DND-41 (cell line): ENCODE data around the gene TCEA2.

ENCODE experiments used
- ATAC-seq: fragments of 200-7000 bp; cut with Tn5 transposase; 3 replicates; pipeline ENCODE4 v1.9.1; 2021; ENCODE audit warnings: low read depth; ENCODE audit not compliant: insufficient read depth
- DNase-seq: peaks from one replicate; pipeline ENCODE4 v3.0.0-alpha.2; 2020
- H2AFZ ChIP-seq: 2 replicates; pipeline ENCODE4 v1.6.0; 2012; ENCODE audit warnings: low read depth, low read length
- H3K27ac ChIP-seq: 2 replicates; pipeline ENCODE4 v1.5.1; 2012; ENCODE audit warnings: low read length, inconsistent platforms
- H3K27me3 ChIP-seq: fragments of 200-600 bp; sonication (generic); 2 replicates; pipeline ENCODE4 v1.6.0; 2012; ENCODE audit warnings: low read length, mild to moderate bottlenecking, inconsistent platforms; ENCODE audit not compliant: insufficient read depth, poor library complexity
- H3K36me3 ChIP-seq: 2 replicates; pipeline ENCODE4 v1.5.1; 2012; ENCODE audit warnings: low read length, inconsistent platforms; ENCODE audit not compliant: insufficient read depth
- H3K4me1 ChIP-seq: 2 replicates; pipeline ENCODE4 v1.5.1; 2012; ENCODE audit warnings: mild to moderate bottlenecking, low read length; ENCODE audit not compliant: insufficient read depth
- H3K4me2 ChIP-seq: 2 replicates; pipeline ENCODE4 v1.6.0; 2012; ENCODE audit warnings: mild to moderate bottlenecking, moderate library complexity, low read length, inconsistent platforms; ENCODE audit not compliant: insufficient read depth
- H3K4me3 ChIP-seq, 2 experiments: fragments of 200-600 bp in 1 of 2; shearing (Covaris generic) in 1 of 2; 2 replicates each; pipeline ENCODE4 v1.5.1; 2012 to 2016; ENCODE audit warnings: inconsistent platforms in 2 of 2, low read length in 2 of 2, mild to moderate bottlenecking in 2 of 2, low read depth in 1 of 2, moderate library complexity in 1 of 2
- H3K79me2 ChIP-seq: 2 replicates; pipeline ENCODE4 v1.6.0; 2012; ENCODE audit warnings: low read length, inconsistent platforms; ENCODE audit not compliant: insufficient read depth
- H3K9ac ChIP-seq: 2 replicates; pipeline ENCODE4 v1.6.0; 2012; ENCODE audit warnings: low read depth, mild to moderate bottlenecking, inconsistent platforms, low read length, moderate library complexity
- H3K9me3 ChIP-seq: 2 replicates; pipeline ENCODE4 v1.5.1; 2012; ENCODE audit warnings: low read length, moderate library complexity, mild to moderate bottlenecking, inconsistent platforms; ENCODE audit not compliant: insufficient read depth, severe bottlenecking
- H4K20me1 ChIP-seq: 2 replicates; pipeline ENCODE4 v1.6.0; 2012; ENCODE audit warnings: low read length; ENCODE audit not compliant: insufficient read depth
- CTCF ChIP-seq: IDR thresholded peaks from 2 replicates; pipeline ENCODE4 v1.5.1; 2012; ENCODE audit warnings: borderline replicate concordance, low read length, moderate library complexity, mild to moderate bottlenecking; ENCODE audit not compliant: poor library complexity, severe bottlenecking; ENCODE audit errors: extremely low read depth
- EZH2 ChIP-seq: IDR thresholded peaks from 3 replicates; pipeline ENCODE4 v1.6.1; 2012; ENCODE audit warnings: borderline replicate concordance, low read depth, mild to moderate bottlenecking, moderate library complexity, low read length, inconsistent platforms; ENCODE audit not compliant: severe bottlenecking

Gene TCEA2

GRCh38 chr20:64119681-64120341, 56.8 kb downstream of the TCEA2 start:
- ATAC-seq: peak; percentile 18; the same call in 2 of the 3 replicates
- DNase-seq: no peak
- Histone ChIP-seq H3K79me2 (no peaks in the 10 kb centered on the region), H3K9ac (peak overlapping the region; percentile 42; the same call in 1 of the 2 replicates), H3K4me3 (peak overlapping the region in 1 of 2 experiments; percentile 45; a peak in 2 of 4 replicates), H3K9me3 (no peaks in the 10 kb centered on the region), H4K20me1 (peaks cover under 1% of the 10 kb centered on the region), H3K27ac (no peak overlapping the region), H2AFZ (peak overlapping the region; percentile 62), H3K27me3 (no peaks in the 10 kb centered on the region), H3K4me1 (peaks cover 14% of the 10 kb centered on the region), H3K4me2 (peak overlapping the region; percentile 60), H3K36me3 (no peaks in the 10 kb centered on the region)
- TF ChIP-seq CTCF (no peak), EZH2 (no peak)

- no peak for DNase-seq
Measured at GRCh38 chr20:64121586-64121985, 58.6 kb downstream of the TCEA2 start.

More at GRCh38 chr20:64121586-64121985, 58.6 kb downstream of the TCEA2 start:
- Histone ChIP-seq H3K27ac (no peak overlapping the region), H3K79me2 (no peaks in the 10 kb centered on the region), H3K27me3 (no peaks in the 10 kb centered on the region), H3K4me3 (no peak overlapping the region), H3K4me2 (no peak overlapping the region), H4K20me1 (no peaks in the 10 kb centered on the region), H3K9me3 (no peaks in the 10 kb centered on the region), H2AFZ (no peak overlapping the region), H3K9ac (no peak overlapping the region), H3K4me1 (peaks cover 14% of the 10 kb centered on the region), H3K36me3 (no peaks in the 10 kb centered on the region)
- TF ChIP-seq EZH2 (no peak), CTCF (no peak)
- ATAC-seq: no peak
